Gastrocnemius medialis (tissue), 4 donors: Measurements from ENCODE around the gene GAMT.

Experiments used
- CTCF ChIP-seq, 5 experiments: fragments of 450-650 bp in 3 of 5; fragments of 200-600 bp in 2 of 5; sonication (generic) in 2 of 5; IDR thresholded peaks in 4 of 5; conservative IDR thresholded peaks in 1 of 5; 1 replicate in 4 of 5; 2 replicates in 1 of 5; pipeline ENCODE4 v1.5.1; 2016 to 2019; ENCODE audit warnings: antibody characterized with exemption in 5 of 5, mild to moderate bottlenecking in 3 of 5, moderate library complexity in 3 of 5
- POLR2A ChIP-seq, 2 donors: fragments of 450-650 bp; IDR thresholded peaks; one replicate each; pipeline ENCODE4 v1.6.1; 2017; ENCODE audit warnings: antibody characterized with exemption in 2 of 2, mild to moderate bottlenecking in 2 of 2, moderate library complexity in 2 of 2

- no peak for TF ChIP-seq POLR2A (IDR thresholded peaks at IDR 0.05)
- TF ChIP-seq CTCF (IDR thresholded peaks at IDR 0.05 in 4 of 5, conservative IDR thresholded peaks at IDR 0.05 in 1 of 5), result no peak
Observed at GRCh38 chr19:1365319-1366269, 35.7 kb downstream of the GAMT start.
